ENCODE data around the gene SEPTIN7. TPM values are rescaled to one million over a fixed set of nuclear protein-coding genes. Genes with fewer than 3 reads are reported as not detected.

SEPTIN7 gene
- total and polyA plus RNA-seq, 2 experiments from 2014 or later = 368 to 521 TPM

DNA sequence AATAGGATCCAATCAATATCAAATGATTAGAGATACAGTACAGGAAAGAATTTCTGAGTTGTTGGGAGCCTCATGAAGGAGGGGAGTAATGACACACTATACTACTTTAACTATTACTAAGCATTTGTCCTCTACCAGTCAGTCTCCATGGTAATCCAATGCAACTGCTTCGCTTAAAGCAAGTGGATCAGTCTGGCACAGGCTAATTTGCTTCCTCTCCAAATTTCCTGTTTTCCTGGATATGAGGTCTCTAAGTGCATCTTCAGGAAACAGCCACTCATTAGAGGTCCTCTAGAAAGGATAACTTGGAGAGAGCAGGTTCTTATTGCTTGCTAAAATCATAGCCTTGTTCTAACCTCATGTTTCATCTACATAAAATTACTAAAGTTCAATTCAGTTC lies 8.4 kb upstream of the SEPTIN7 start:
- Histone ChIP-seq H3K9me3 (ENCODE audit: low read depth) (no peaks in the 10 kb centered on the region), H3K36me3 (ENCODE audit: low read depth) (no peaks in the 10 kb centered on the region), H3K9ac (no peak overlapping the region), H3K4me3 (no peak overlapping the region), H3K4me1 (ENCODE audit: insufficient read depth) (no peaks in the 10 kb centered on the region), H3K79me2 (ENCODE audit: insufficient read depth) (no peaks in the 10 kb centered on the region), H3K27me3 (replicated peaks; ENCODE audit: insufficient read depth) (no peaks in the 10 kb centered on the region), H3K27ac (no peak overlapping the region), H2AFZ (no peak overlapping the region), H3F3A (ENCODE audit: insufficient read depth) (no peaks in the 10 kb centered on the region), H3K4me2 (ENCODE audit: unreplicated experiment) (no peak overlapping the region), H4K20me1 (ENCODE audit: insufficient read depth) (no peaks in the 10 kb centered on the region), H3K9me2 (ENCODE audit: insufficient read depth) (no peaks in the 10 kb centered on the region)
- no peak for DNase-seq
- 97 to 100% methylated on average over 1 of the region's 1 CpG for WGBS, 2 experiments (ENCODE audit: low coverage in 1 of 2, low lambda C conversion rate in 2 of 2, missing lambda C conversion rate in 2 of 2)
- TF ChIP-seq EZH2 (IDR thresholded peaks at IDR 0.05; ENCODE audit: insufficient read depth, poor library complexity, severe bottlenecking) = no peak
- no peak for TF ChIP-seq EZH2phosphoT487 (IDR thresholded peaks at IDR 0.05; ENCODE audit: insufficient read depth, low read depth)
- in situ Hi-C loops (cut with MboI) = no loop called here

DNA sequence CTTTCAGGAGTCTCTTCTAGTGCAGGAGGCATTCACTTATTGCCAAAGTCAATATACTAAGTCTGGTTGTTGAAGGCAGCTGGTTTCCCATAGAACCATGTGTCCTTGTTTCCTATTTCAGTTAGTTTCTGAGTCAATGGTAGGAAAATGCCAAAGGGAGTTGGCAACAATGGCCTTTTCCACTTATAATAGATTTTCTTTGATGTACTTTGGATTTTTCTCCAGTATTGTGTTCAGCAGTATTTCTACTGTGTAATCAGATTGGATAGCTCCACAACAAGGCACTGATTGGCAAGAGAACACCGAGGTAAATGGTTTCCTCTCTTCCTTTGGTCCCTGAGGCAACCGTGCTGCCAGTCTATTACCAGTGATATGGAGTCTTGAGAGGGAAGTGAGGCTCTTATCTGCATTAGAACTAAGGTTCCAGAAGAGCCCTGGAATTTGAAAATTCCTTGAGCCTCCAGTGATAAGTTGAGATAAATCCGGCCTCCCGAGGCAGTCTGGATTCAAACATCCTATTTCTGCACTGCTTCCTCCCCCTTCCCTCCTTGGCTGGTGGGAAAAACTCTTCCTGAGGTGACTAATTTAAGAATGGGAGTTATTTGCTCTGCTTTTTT lies 7.9 kb upstream of the SEPTIN7 start:
- no peak for DNase-seq
- Histone ChIP-seq H3K4me2 (ENCODE audit: unreplicated experiment) (no peak overlapping the region), H3K27me3 (replicated peaks; ENCODE audit: insufficient read depth) (no peaks in the 10 kb centered on the region), H3K36me3 (ENCODE audit: low read depth) (no peaks in the 10 kb centered on the region), H3K27ac (no peak overlapping the region), H3K9me3 (ENCODE audit: low read depth) (no peaks in the 10 kb centered on the region), H3F3A (ENCODE audit: insufficient read depth) (no peaks in the 10 kb centered on the region), H3K9me2 (ENCODE audit: insufficient read depth) (no peaks in the 10 kb centered on the region), H4K20me1 (ENCODE audit: insufficient read depth) (no peaks in the 10 kb centered on the region), H2AFZ (no peak overlapping the region), H3K9ac (no peak overlapping the region), H3K4me3 (no peak overlapping the region), H3K4me1 (ENCODE audit: insufficient read depth) (no peaks in the 10 kb centered on the region), H3K79me2 (ENCODE audit: insufficient read depth) (no peaks in the 10 kb centered on the region)
- in situ Hi-C loops (cut with MboI) = no loop called here
- 79 to 80% methylated on average over 4 of the region's 4 CpGs for WGBS, 2 experiments (ENCODE audit: low coverage in 1 of 2, low lambda C conversion rate in 2 of 2, missing lambda C conversion rate in 2 of 2)
- TF ChIP-seq EZH2 (IDR thresholded peaks at IDR 0.05; ENCODE audit: insufficient read depth, poor library complexity, severe bottlenecking) = no peak
- TF ChIP-seq EZH2phosphoT487 (IDR thresholded peaks at IDR 0.05; ENCODE audit: insufficient read depth, low read depth) = no peak

DNA sequence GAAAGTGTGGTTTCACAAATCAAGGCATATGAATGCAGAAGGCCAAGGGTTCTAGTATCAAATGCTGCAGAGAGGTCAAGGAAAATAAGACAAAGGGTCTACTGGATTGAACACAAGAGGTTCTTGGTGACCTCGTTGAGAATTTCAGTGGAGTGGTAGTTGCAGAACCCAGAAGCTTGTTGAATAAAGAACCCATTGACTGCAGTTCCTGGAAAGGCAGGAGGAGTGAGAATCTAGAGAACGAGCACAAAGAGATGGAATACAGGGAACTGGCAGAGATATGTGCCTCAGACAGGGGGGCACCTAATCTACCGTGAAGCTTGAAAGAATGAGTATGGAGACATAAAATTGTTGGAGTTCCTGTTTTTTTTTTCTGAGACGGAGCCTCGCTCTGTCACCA lies 3.5 kb upstream of the SEPTIN7 start:
- no peak for TF ChIP-seq EZH2phosphoT487 (IDR thresholded peaks at IDR 0.05; ENCODE audit: insufficient read depth, low read depth)
- no peak for TF ChIP-seq EZH2 (IDR thresholded peaks at IDR 0.05; ENCODE audit: insufficient read depth, poor library complexity, severe bottlenecking)
- no peak for DNase-seq
- no peak overlapping the region for H3K27ac ChIP-seq
- no peaks in the 10 kb centered on the region for H3K27me3 ChIP-seq (replicated peaks; ENCODE audit: insufficient read depth)
- 0 out of 2 replicates have a peak, but pooled peaks cover 7% of the 10 kb centered on the region for H3K4me1 ChIP-seq (ENCODE audit: insufficient read depth)
- in situ Hi-C loops (cut with MboI) = no loop called here
- peaks cover 15% of the 10 kb centered on the region for H3K79me2 ChIP-seq (ENCODE audit: insufficient read depth)
- no peak overlapping the region for H3K4me2 ChIP-seq (ENCODE audit: unreplicated experiment)
- peaks cover 2% of the 10 kb centered on the region; the same call in 1 of the 2 replicates for H4K20me1 ChIP-seq (ENCODE audit: insufficient read depth)
- H3K9me3 ChIP-seq (ENCODE audit: low read depth) = no peaks in the 10 kb centered on the region
- no peak overlapping the region for H3K4me3 ChIP-seq
- H2AFZ ChIP-seq = no peak overlapping the region
- no peak overlapping the region for H3K9ac ChIP-seq
- peaks cover 4% of the 10 kb centered on the region for H3F3A ChIP-seq (ENCODE audit: insufficient read depth)
- H3K36me3 ChIP-seq (ENCODE audit: low read depth) = no peaks in the 10 kb centered on the region
- WGBS, 2 experiments (ENCODE audit: low coverage in 1 of 2, low lambda C conversion rate in 2 of 2, missing lambda C conversion rate in 2 of 2) = 94 to 98% methylated on average over 5 of the region's 5 CpGs
- H3K9me2 ChIP-seq (ENCODE audit: insufficient read depth) = no peaks in the 10 kb centered on the region

DNA sequence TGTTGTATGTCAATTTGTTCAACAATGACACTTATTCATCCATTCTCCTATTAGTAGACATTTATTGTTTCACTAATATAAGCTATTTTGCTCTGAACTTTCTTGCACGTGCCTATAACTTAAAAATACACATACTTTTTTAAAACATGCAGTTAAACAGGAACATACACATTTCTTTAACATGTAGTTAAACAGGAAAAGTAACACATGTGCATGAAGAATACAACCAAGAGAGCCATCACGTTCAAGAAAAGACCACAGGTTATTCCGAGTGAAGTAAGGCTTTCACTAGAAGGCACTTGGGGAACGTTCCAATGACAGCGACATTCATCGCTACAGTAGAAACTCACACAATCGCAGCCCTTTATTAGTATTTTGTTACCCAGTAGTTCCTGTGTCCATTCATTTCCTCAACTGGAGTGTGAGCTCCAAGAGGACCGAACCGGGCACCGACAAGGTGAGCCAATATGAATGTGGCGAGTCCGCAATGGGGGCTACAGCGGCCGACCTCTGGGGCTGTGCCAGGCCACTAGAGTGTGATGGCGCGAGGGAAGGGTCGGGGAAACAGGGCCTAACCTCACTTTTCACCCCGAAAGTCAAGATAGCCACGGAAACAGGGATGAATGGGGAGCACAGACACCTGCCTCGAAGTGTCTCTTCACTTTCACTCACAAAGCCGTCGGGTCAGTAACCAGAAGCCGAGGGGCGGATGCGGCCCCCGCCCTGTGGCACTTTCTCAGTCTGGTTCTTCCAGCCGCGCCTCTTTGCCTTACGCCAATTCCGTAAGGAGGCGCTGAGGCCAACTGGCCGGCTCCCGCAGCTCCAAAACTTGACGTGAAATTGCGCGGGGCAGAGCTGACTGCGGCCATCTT lies 775 bp upstream of the SEPTIN7 start:
- H3K4me1 ChIP-seq (ENCODE audit: insufficient read depth) = peaks cover 25% of the 10 kb centered on the region
- no peaks in the 10 kb centered on the region for H3K9me2 ChIP-seq (ENCODE audit: insufficient read depth)
- H3K36me3 ChIP-seq (ENCODE audit: low read depth) = no peaks in the 10 kb centered on the region
- no peak for TF ChIP-seq EZH2phosphoT487 (IDR thresholded peaks at IDR 0.05; ENCODE audit: insufficient read depth, low read depth)
- no peak for TF ChIP-seq EZH2 (IDR thresholded peaks at IDR 0.05; ENCODE audit: insufficient read depth, poor library complexity, severe bottlenecking)
- in situ Hi-C loops (cut with MboI) = no loop called here
- peak overlapping the region; percentile 89 for H3K9ac ChIP-seq
- H3K27me3 ChIP-seq (replicated peaks; ENCODE audit: insufficient read depth) = no peaks in the 10 kb centered on the region
- peaks cover 43% of the 10 kb centered on the region for H3K79me2 ChIP-seq (ENCODE audit: insufficient read depth)
- peak; percentile 89 for DNase-seq
- WGBS, 2 experiments (ENCODE audit: low coverage in 1 of 2, low lambda C conversion rate in 2 of 2, missing lambda C conversion rate in 2 of 2) = 7% methylated on average over 36 to 37 of the region's 37 CpGs
- peaks cover 21% of the 10 kb centered on the region for H3F3A ChIP-seq (ENCODE audit: insufficient read depth)
- H3K9me3 ChIP-seq (ENCODE audit: low read depth) = no peaks in the 10 kb centered on the region
- peak overlapping the region; percentile 96 for H3K27ac ChIP-seq
- H2AFZ ChIP-seq = peak overlapping the region; percentile 95
- peak overlapping the region; percentile 86 for H3K4me2 ChIP-seq (ENCODE audit: unreplicated experiment)
- H3K4me3 ChIP-seq = peak overlapping the region; percentile 93
- peaks cover 12% of the 10 kb centered on the region; the same call in 1 of the 2 replicates for H4K20me1 ChIP-seq (ENCODE audit: insufficient read depth)

All from GM23248 (cell line).